HepG2 (cell line): Measurements from ENCODE around the gene LAIR1. TPM values are rescaled to one million over a fixed set of nuclear protein-coding genes. Genes with fewer than 3 reads are reported as not detected.
A peak's percentile ranks its signal among the peaks of the same experiment; 100 is the strongest.

Experiments used
- ATAC-seq: fragments of 200-7000 bp; cut with Tn5 transposase; 3 replicates; pipeline ENCODE4 v1.9.1; 2020; ENCODE audit warnings: mild to moderate bottlenecking, moderate library complexity
- BruUV-seq: library from RNA; stranded (reverse); fragments of 400-500 nt; replicated peaks from 2 replicates; lab custom pipeline; 2021; lab: Mats Ljungman, UMichigan
- CTCF ChIA-PET: fragments of 300-600 bp; formaldehyde crosslinking; extraction: SDS; loops from one replicate; lab custom pipeline; 2021; ENCODE audit warnings: low total read pairs, inconsistent platforms, low intra/inter-chr PET ratio; lab: Yijun Ruan, JAX
- POLR2A ChIA-PET: fragments of 350-600 bp; sonication (Branson Sonifier 250); formaldehyde crosslinking; loops from one replicate; lab custom pipeline; 2020; ENCODE audit warnings: antibody characterized with exemption, inconsistent platforms; lab: Yijun Ruan, JAX
- DNase-seq: peaks from one replicate; pipeline ENCODE4 v3.0.0-alpha.2; 2015; ENCODE audit warnings: low spot score
- FAIRE-seq: peaks from 3 replicates; lab custom pipeline; 2011; peaks lifted over from hg19 to GRCh38; lab: Jason Lieb, UNC
- H2AFZ ChIP-seq: one replicate; pipeline ENCODE4 v1.6.1; 2011; ENCODE audit warnings: low read length, inconsistent platforms
- H3K27ac ChIP-seq: fragments of 300-600 bp; 3 replicates; pipeline ENCODE4 v1.8.0; 2011; ENCODE audit warnings: mixed run types, mild to moderate bottlenecking, mixed read lengths, low read length, inconsistent platforms; ENCODE audit not compliant: insufficient read depth; ENCODE audit errors: extremely low read length
- H3K27me3 ChIP-seq, 2 experiments: fragments of 200-600 bp in 1 of 2; 2 replicates in 1 of 2; 3 replicates in 1 of 2; pipeline versions ENCODE4 v1.6.0 to v1.8.0; 2011; ENCODE audit warnings: low read length in 2 of 2, mild to moderate bottlenecking in 2 of 2, moderate library complexity in 2 of 2, inconsistent platforms in 1 of 2; ENCODE audit not compliant: insufficient read depth in 2 of 2, control insufficient read depth in 1 of 2
- H3K36me3 ChIP-seq, 2 experiments: fragments of 200-600 bp in 1 of 2; replicated peaks in 1 of 2; 2 replicates in 1 of 2; 3 replicates in 1 of 2; pipeline versions ENCODE4 v1.5.1 to v1.8.0; 2011; ENCODE audit warnings: low read length in 2 of 2, inconsistent platforms in 1 of 2; ENCODE audit not compliant: insufficient read depth in 2 of 2, control insufficient read depth in 1 of 2
- H3K4me1 ChIP-seq: 2 replicates; pipeline ENCODE4 v1.5.1; 2012; ENCODE audit warnings: low read length, inconsistent platforms; ENCODE audit not compliant: insufficient read depth
- H3K4me2 ChIP-seq: 2 replicates; pipeline ENCODE4 v1.6.0; 2011; ENCODE audit warnings: low read depth, low read length, inconsistent platforms
- H3K4me3 ChIP-seq, 3 experiments: fragments of 200-600 bp in 1 of 3; sonication (generic), shearing (Covaris generic) in 1 of 3; replicated peaks in 1 of 3; 2 replicates each; pipeline ENCODE4 v1.5.1; 2011 to 2016; ENCODE audit warnings: low read length in 3 of 3, inconsistent platforms in 2 of 3, low read depth in 2 of 3, mild to moderate bottlenecking in 2 of 3, control low read depth in 1 of 3, mixed read lengths in 1 of 3; ENCODE audit not compliant: insufficient read depth in 1 of 3
- H3K79me2 ChIP-seq: one replicate; pipeline ENCODE4 v1.6.1; 2011; ENCODE audit warnings: low read length, inconsistent platforms; ENCODE audit not compliant: insufficient read depth
- H3K9ac ChIP-seq: 2 replicates; pipeline ENCODE4 v1.6.0; 2011; ENCODE audit warnings: mild to moderate bottlenecking, low read depth, low read length, inconsistent platforms; ENCODE audit not compliant: insufficient read depth
- H3K9me3 ChIP-seq: 2 replicates; pipeline ENCODE4 v1.5.1; 2012; ENCODE audit warnings: mild to moderate bottlenecking, low read length
- H4K20me1 ChIP-seq: 2 replicates; pipeline ENCODE4 v1.6.0; 2011; ENCODE audit warnings: inconsistent platforms, mild to moderate bottlenecking, low read length, moderate library complexity; ENCODE audit not compliant: insufficient read depth
- ASH2L ChIP-seq: fragments of 300-600, 200-600 bp; sonication (generic); IDR thresholded peaks from 2 replicates; pipeline ENCODE4 v1.7.0; 2017; ENCODE audit warnings: low read depth, mild to moderate bottlenecking, moderate library complexity, mixed read lengths, low read length; ENCODE audit not compliant: insufficient read length
- ATF6 ChIP-seq: sonication (generic); formaldehyde crosslinking; conservative IDR thresholded peaks from 2 replicates; pipeline ENCODE4 v1.4.0; 2020; ENCODE audit warnings: missing genetic modification reagents
- ELF1 ChIP-seq: sonication (generic); formaldehyde crosslinking; IDR thresholded peaks from 2 replicates; pipeline ENCODE4 v1.4.0; 2020; ENCODE audit warnings: missing genetic modification reagents
- IRF9 ChIP-seq: sonication (generic); formaldehyde crosslinking; IDR thresholded peaks from 2 replicates; pipeline ENCODE4 v1.8.0; 2022; ENCODE audit warnings: missing genetic modification reagents, mild to moderate bottlenecking, borderline replicate concordance
- LCORL ChIP-seq, 2 experiments: fragments of 450-650 bp in 1 of 2; sonication (generic) in 1 of 2; formaldehyde crosslinking in 1 of 2; IDR thresholded peaks; 2 replicates each; pipeline versions ENCODE4 v1.5.0 to v1.6.1; 2017 to 2020; ENCODE audit warnings: antibody characterized with exemption in 1 of 2, missing genetic modification reagents in 1 of 2
- NCOR1 ChIP-seq: fragments of 200-600 bp; sonication (generic); IDR thresholded peaks from 2 replicates; pipeline ENCODE4 v1.7.0; 2017; ENCODE audit warnings: antibody characterized with exemption, low read length, borderline replicate concordance
- NFYB ChIP-seq: sonication (generic); formaldehyde crosslinking; IDR thresholded peaks from 2 replicates; pipeline ENCODE4 v1.4.0; 2020; ENCODE audit warnings: missing genetic modification reagents
- PBX3 ChIP-seq: sonication (generic); formaldehyde crosslinking; IDR thresholded peaks from 2 replicates; pipeline ENCODE4 v1.8.1; 2023; ENCODE audit warnings: missing genetic modification reagents, inconsistent platforms, borderline replicate concordance
- PHF20 ChIP-seq: sonication (generic); formaldehyde crosslinking; IDR thresholded peaks from 2 replicates; pipeline ENCODE4 v1.5.0; 2020; ENCODE audit warnings: mild to moderate bottlenecking, missing genetic modification reagents
- STAG1 ChIP-seq: sonication (generic); formaldehyde crosslinking; IDR thresholded peaks from 2 replicates; pipeline ENCODE4 v1.4.0; 2020; ENCODE audit warnings: missing genetic modification reagents
- ZBTB8A ChIP-seq: sonication (generic); formaldehyde crosslinking; IDR thresholded peaks from 2 replicates; pipeline ENCODE4 v1.4.0; 2020; ENCODE audit warnings: mild to moderate bottlenecking, low read depth, missing genetic modification reagents, borderline replicate concordance
- ZNF12 ChIP-seq: sonication (generic); formaldehyde crosslinking; IDR thresholded peaks from 2 replicates; pipeline ENCODE4 v1.5.0; 2020; ENCODE audit warnings: missing genetic modification reagents
- ZNF263 ChIP-seq: sonication (generic); formaldehyde crosslinking; IDR thresholded peaks from 2 replicates; pipeline ENCODE4 v1.4.0; 2020; ENCODE audit warnings: missing genetic modification reagents
- ZNF776 ChIP-seq: sonication (generic); formaldehyde crosslinking; IDR thresholded peaks from 2 replicates; pipeline ENCODE4 v1.4.0; 2020; ENCODE audit warnings: mild to moderate bottlenecking, missing genetic modification reagents
- WGBS: methylation state at CpG from one replicate; pipeline ENCODE4 v1.1.6; 2017; ENCODE audit warnings: low lambda C conversion rate; 5-methylcytosine and 5-hydroxymethylcytosine counted together
- in situ Hi-C: cut with HindIII; loops from 2 replicates; pipeline ENCODE4 v1.10.0; 2017; ENCODE audit warnings: low pct_unique_long_range_greater_than_20kb; ENCODE audit not compliant: extremely low pct_ligation_motif_present
- intact Hi-C: fragments of 100-400 bp; cut with micrococcal nuclease; formaldehyde crosslinking; loops from one replicate; pipeline ENCODE4 v1.10.0; 2022; ENCODE audit not compliant: unreplicated experiment
- polyA plus RNA-seq, 8 experiments: library from polyadenylated mRNA; depleted of rRNA in 3 of 8; stranded (reverse) in 7 of 8; unstranded in 1 of 8; fragments of >200 nt; fragmentation: Illumina TruSeq in 4 of 8; extraction: Trizol in 4 of 8; gene quantifications; 2 replicates each; pipeline versions ENCODE4 v1.2.1 to v1.2.3, GENCODE V29; 2011 to 2016; ENCODE audit warnings: low read depth in 4 of 8, missing spikeins in 1 of 8, mixed read lengths in 1 of 8; ENCODE audit not compliant: insufficient read depth in 1 of 8
- total RNA-seq, 5 experiments: library from RNA; depleted of rRNA; stranded (reverse); fragments of >200 nt; fragmentation: Illumina TruSeq; extraction: Trizol; gene quantifications; 2 replicates each; pipeline ENCODE4 v1.2.3, GENCODE V29; 2016; ENCODE audit warnings: low read depth in 1 of 5
- TF ChIP-seq, protein P1 (sequence below): sonication (generic); formaldehyde crosslinking; IDR thresholded peaks from 2 replicates; pipeline ENCODE4 v1.9.0; 2022; ENCODE audit warnings: low read depth, missing genetic modification reagents

Gene LAIR1
- total and polyA plus RNA-seq, 2 of the 13 experiments (the other 11 are each of a cell fraction or from before 2014, with no cell fraction given): 0.75 to 1.2 TPM

- no peak for TF ChIP-seq ATF6
- no peak for TF ChIP-seq PBX3 (CRISPR knock-in tag)
- TF ChIP-seq LCORL (IDR thresholded peaks at IDR 0.05): no peak
- TF ChIP-seq LCORL (CRISPR knock-in tag; IDR thresholded peaks at IDR 0.05): no peak
- TF ChIP-seq, protein P1, sequence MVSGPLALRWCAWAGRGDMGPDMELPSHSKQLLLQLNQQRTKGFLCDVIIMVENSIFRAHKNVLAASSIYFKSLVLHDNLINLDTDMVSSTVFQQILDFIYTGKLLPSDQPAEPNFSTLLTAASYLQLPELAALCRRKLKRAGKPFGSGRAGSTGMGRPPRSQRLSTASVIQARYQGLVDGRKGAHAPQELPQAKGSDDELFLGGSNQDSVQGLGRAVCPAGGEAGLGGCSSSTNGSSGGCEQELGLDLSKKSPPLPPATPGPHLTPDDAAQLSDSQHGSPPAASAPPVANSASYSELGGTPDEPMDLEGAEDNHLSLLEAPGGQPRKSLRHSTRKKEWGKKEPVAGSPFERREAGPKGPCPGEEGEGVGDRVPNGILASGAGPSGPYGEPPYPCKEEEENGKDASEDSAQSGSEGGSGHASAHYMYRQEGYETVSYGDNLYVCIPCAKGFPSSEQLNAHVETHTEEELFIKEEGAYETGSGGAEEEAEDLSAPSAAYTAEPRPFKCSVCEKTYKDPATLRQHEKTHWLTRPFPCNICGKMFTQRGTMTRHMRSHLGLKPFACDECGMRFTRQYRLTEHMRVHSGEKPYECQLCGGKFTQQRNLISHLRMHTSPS: no peak
- TF ChIP-seq ZBTB8A (CRISPR knock-in tag): no peak
- no peak for TF ChIP-seq ELF1 (CRISPR knock-in tag)
Observed at GRCh38 chr19:54392105-54392504, 27.4 kb upstream of the LAIR1 start (continued).

- ChIA-PET CTCF (interaction anchor here (0.7 to 2.1 kb wide), 4 partner anchors 48 to 125 kb away, joined by 3 to 13 read pairs (median 5); no protein-coding TSS in a partner anchor), POLR2A (interaction anchor here (1.3 to 1.8 kb wide), 2 partner anchors 27 to 29 kb away, joined by 4 to 6 read pairs; partner anchors contain the start of gene LAIR1)
- intact Hi-C loops: loop anchor here (1.0 to 5.0 kb wide), 2 partner anchors 39 to 66 kb away; no protein-coding TSS in a partner anchor
- 28% methylated on average over 2 of the region's 4 CpGs for WGBS
- FAIRE-seq (no peak), DNase-seq (peak; percentile 21), ATAC-seq (peak; percentile 72)
- Histone ChIP-seq H3K4me1 (peaks cover 13% of the 10 kb centered on the region), H3K27me3 (peaks cover 0 to 18% of the 10 kb centered on the region in 2 experiments; a peak in 4 of 5 replicates), H2AFZ (no peak overlapping the region), H3K9me3 (no peaks in the 10 kb centered on the region), H3K27ac (no peak overlapping the region), H3K9ac (no peak overlapping the region), H4K20me1 (no peaks in the 10 kb centered on the region), H3K36me3 (no peaks in the 10 kb centered on the region), H3K4me2 (no peak overlapping the region), H3K79me2 (no peaks in the 10 kb centered on the region), H3K4me3 (no peak overlapping the region)
- no TSS peak for BruUV-seq
- in situ Hi-C loops: no loop called here
- TF ChIP-seq ZNF263: peak; percentile 72; the same call in 1 of the 2 replicates
- no peak for TF ChIP-seq ZNF776 (CRISPR knock-in tag)
- TF ChIP-seq ZNF12 (CRISPR knock-in tag): peak; percentile 64; the same call in 1 of the 2 replicates
- TF ChIP-seq STAG1 (CRISPR knock-in tag): peak; percentile 44
- no peak for TF ChIP-seq ASH2L
- TF ChIP-seq IRF9 (CRISPR knock-in tag): no peak
- no peak for TF ChIP-seq NFYB (CRISPR knock-in tag)
- no peak for TF ChIP-seq NCOR1
- no peak for TF ChIP-seq PHF20 (CRISPR knock-in tag)
Observed at GRCh38 chr19:54391589-54392061, 26.9 kb upstream of the LAIR1 start.
